ENCODE data around the gene NCAPH2.

DNA sequence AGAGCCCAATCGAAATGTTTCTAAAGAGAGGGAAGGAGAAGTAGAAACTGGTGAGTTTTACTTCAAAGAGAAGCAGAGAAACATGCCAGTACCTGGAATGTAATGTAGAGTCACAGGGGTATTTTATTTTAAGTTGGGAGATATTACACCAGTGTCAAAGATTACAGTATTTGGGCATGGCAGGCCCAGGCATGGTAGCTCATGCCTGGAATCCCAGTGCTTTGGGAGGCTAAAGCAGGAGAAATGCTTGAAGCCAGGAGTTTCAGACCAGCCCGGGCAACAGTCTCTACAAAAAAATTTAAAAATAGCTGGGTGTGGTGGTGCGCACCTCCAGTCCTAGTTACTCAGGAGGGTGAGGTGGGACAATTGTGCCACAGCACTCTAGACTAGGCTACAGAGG lies 52.0 kb downstream of the NCAPH2 start:
- TF ChIP-seq RAD21 (IDR thresholded peaks at IDR 0.05 in 1 of 2, conservative IDR thresholded peaks at IDR 0.05 in 1 of 2; ENCODE audit: low read depth in 2 of 2, low read length in 2 of 2) (no peak), GTF2F1 (IDR thresholded peaks at IDR 0.05; ENCODE audit: borderline replicate concordance, low read depth, low read length) (no peak), EP300 (IDR thresholded peaks at IDR 0.05; ENCODE audit: borderline replicate concordance in 1 of 2, low read depth in 2 of 2, low read length in 2 of 2) (no peak), RNF2 (IDR thresholded peaks at IDR 0.05; ENCODE audit: borderline replicate concordance, low read depth, low read length, missing control alignments, poor library complexity, severe bottlenecking) (no peak), CTCF (IDR thresholded peaks at IDR 0.05; ENCODE audit: control extremely low read depth in 1 of 3, insufficient read depth in 1 of 3, low read depth in 1 of 3, low read length in 3 of 3) (no peak), CHD2 (IDR thresholded peaks at IDR 0.05; ENCODE audit: low read length) (no peak), RFX5 (IDR thresholded peaks at IDR 0.05; ENCODE audit: borderline replicate concordance, low read depth, low read length) (no peak), POLR2AphosphoS5 (IDR thresholded peaks at IDR 0.05; ENCODE audit: low read depth, low read length) (no peak), SRF (IDR thresholded peaks at IDR 0.05; ENCODE audit: low read depth, low read length) (no peak)
- TF ChIP-seq, protein P1, sequence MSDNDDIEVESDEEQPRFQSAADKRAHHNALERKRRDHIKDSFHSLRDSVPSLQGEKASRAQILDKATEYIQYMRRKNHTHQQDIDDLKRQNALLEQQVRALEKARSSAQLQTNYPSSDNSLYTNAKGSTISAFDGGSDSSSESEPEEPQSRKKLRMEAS (IDR thresholded peaks at IDR 0.05) = no peak

Measured in H1 (cell line).